ENCODE results near the gene VPS18.

Gene VPS18

DNA sequence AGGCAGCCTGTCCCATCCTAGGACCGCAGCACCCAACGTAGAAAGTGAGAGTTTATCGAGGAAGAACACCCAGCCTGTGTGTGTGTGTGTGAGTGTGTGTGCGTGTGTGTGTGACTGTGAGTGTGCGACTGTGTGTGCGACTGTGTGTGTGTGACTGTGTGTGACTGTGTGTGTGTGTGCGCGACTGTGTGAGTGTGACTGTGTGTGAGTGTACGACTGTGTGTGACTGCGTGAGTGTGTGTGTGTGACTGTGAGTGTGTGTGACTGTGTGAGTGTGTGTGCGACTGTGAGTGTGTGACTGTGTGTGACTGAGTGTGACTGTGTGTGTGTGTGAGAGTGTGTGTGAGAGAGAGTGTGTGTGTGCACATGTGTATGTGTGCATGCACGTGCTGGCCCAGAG lies 19.8 kb downstream of the VPS18 start:
- H3K4me3 ChIP-seq (ENCODE audit: low read length) = no peak overlapping the region
- TF ChIP-seq, protein P1, sequence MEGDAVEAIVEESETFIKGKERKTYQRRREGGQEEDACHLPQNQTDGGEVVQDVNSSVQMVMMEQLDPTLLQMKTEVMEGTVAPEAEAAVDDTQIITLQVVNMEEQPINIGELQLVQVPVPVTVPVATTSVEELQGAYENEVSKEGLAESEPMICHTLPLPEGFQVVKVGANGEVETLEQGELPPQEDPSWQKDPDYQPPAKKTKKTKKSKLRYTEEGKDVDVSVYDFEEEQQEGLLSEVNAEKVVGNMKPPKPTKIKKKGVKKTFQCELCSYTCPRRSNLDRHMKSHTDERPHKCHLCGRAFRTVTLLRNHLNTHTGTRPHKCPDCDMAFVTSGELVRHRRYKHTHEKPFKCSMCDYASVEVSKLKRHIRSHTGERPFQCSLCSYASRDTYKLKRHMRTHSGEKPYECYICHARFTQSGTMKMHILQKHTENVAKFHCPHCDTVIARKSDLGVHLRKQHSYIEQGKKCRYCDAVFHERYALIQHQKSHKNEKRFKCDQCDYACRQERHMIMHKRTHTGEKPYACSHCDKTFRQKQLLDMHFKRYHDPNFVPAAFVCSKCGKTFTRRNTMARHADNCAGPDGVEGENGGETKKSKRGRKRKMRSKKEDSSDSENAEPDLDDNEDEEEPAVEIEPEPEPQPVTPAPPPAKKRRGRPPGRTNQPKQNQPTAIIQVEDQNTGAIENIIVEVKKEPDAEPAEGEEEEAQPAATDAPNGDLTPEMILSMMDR (conservative IDR thresholded peaks at IDR 0.05; ENCODE audit: low read length) = no peak
- DNase-seq (ENCODE audit: low read depth) = no peak

GRCh38 chr15:40914486-40914885 lies 20.2 kb downstream of the VPS18 start:
- DNase-seq (ENCODE audit: low read depth) = no peak
- TF ChIP-seq, protein P1 (conservative IDR thresholded peaks at IDR 0.05; ENCODE audit: low read length) = no peak
- H3K4me3 ChIP-seq (ENCODE audit: low read length) = no peak overlapping the region

- TF ChIP-seq, protein P1 (conservative IDR thresholded peaks at IDR 0.05; ENCODE audit: low read length) = no peak
- H3K4me3 ChIP-seq (ENCODE audit: low read length) = no peak overlapping the region
- no peak for DNase-seq (ENCODE audit: low read depth)
Observed at GRCh38 chr15:40915116-40915661, 20.9 kb downstream of the VPS18 start.

- TF ChIP-seq, protein P1 (conservative IDR thresholded peaks at IDR 0.05; ENCODE audit: low read length) = no peak
- DNase-seq (ENCODE audit: low read depth) = no peak
- no peak overlapping the region for H3K4me3 ChIP-seq (ENCODE audit: low read length)
Observed at GRCh38 chr15:40915679-40916078, 21.4 kb downstream of the VPS18 start.

DNA sequence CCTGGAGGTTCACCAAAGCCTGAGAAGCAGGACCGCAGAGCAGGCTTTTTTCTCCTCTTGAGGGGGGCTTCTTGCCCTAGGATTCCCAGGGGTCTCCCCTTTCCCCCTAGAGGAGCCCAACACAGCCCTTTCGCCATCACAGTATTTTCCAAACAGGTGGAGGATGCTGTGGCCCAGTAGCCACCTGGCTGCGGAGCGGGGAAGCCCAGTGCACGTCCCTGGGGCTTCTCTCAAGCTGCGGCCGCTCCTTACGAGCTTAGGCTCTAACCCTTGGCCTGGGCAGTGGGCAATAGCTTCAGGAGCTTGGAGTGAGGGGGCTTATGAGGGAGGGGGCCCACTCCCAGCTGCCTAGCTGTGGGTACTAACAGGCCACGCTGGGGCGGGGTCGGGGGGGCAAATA lies 23.3 kb downstream of the VPS18 start:
- DNase-seq (ENCODE audit: low read depth) = no peak
- no peak overlapping the region for H3K4me3 ChIP-seq (ENCODE audit: low read length)
- TF ChIP-seq, protein P1 (conservative IDR thresholded peaks at IDR 0.05; ENCODE audit: low read length) = no peak

GRCh38 chr15:40918146-40918798 lies 24.0 kb downstream of the VPS18 start:
- DNase-seq (ENCODE audit: low read depth) = no peak
- TF ChIP-seq, protein P1 (conservative IDR thresholded peaks at IDR 0.05; ENCODE audit: low read length) = no peak
- H3K4me3 ChIP-seq (ENCODE audit: low read length) = no peak overlapping the region

- DNase-seq (ENCODE audit: low read depth) = no peak
- TF ChIP-seq, protein P1 (conservative IDR thresholded peaks at IDR 0.05; ENCODE audit: low read length) = no peak
- H3K4me3 ChIP-seq (ENCODE audit: low read length) = no peak overlapping the region
Observed at GRCh38 chr15:40918799-40919392, 24.6 kb downstream of the VPS18 start.
